ENCODE measurements around the gene ZBTB44.

DNA sequence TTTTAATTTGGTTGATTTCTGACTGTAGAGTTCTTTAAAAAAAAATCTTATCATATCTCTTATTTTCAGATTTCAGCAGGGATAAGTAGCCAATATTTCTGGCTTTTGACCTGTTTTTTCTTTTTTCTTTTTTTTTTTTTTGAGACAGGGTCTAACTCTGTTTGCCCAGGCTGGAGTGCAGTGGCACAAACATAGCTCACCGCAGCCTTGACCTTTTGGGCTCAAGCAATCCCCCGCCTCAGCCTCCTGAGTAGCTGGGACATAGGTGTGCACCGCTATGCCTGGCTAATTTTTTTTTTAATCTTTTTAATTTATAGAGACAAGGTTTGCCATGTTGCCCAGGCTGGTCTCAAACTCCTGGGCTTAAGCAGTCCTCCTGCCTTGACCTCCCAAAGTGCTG is 23.9 kb upstream of the ZBTB44 start:
- no peak for TF ChIP-seq POLR2A (IDR thresholded peaks at IDR 0.05; ENCODE audit: low read depth, low read length)
- no peak for TF ChIP-seq SPI1 (IDR thresholded peaks at IDR 0.05; ENCODE audit: low read depth, low read length)
- no peak for TF ChIP-seq POU2F2 (IDR thresholded peaks at IDR 0.05; ENCODE audit: low read depth, low read length)

Measured in GM12891 (cell line).